AG04450 (cell line): Measurements from ENCODE around the gene TRAF3. TPM values are rescaled to one million over a fixed set of nuclear protein-coding genes. Genes with fewer than 3 reads are reported as not detected.

Experiments used
- CTCF ChIA-PET: fragments of 300-600, 350-600 bp; formaldehyde crosslinking; extraction: SDS; loops from one replicate; lab custom pipeline; 2022; ENCODE audit warnings: antibody characterized with exemption, inconsistent platforms; lab: Charles Lee
- POLR2A ChIA-PET: fragments of 350-600 bp; formaldehyde crosslinking; extraction: SDS; loops from one replicate; lab custom pipeline; 2021; ENCODE audit warnings: antibody characterized with exemption, inconsistent platforms; lab: Yijun Ruan, JAX
- DNase-seq: peaks from one replicate; pipeline ENCODE4 v3.0.0-alpha.2; 2011; ENCODE audit warnings: low read depth, low spot score
- H3K27ac ChIP-seq: one replicate; pipeline ENCODE4 v1.5.1; 2012; ENCODE audit warnings: low read depth, low read length, control low read depth
- H3K27me3 ChIP-seq: one replicate; pipeline ENCODE4 v1.6.0; 2012; ENCODE audit warnings: low read length; ENCODE audit not compliant: control insufficient read depth, insufficient read depth
- H3K4me3 ChIP-seq: 2 replicates; pipeline ENCODE4 v1.5.1; 2011; ENCODE audit warnings: mild to moderate bottlenecking, low read depth, low read length, control low read depth
- H3K9me3 ChIP-seq: 2 replicates; pipeline ENCODE4 v1.5.1; 2012; ENCODE audit warnings: low read length; ENCODE audit not compliant: control insufficient read depth, insufficient read depth
- CTCF ChIP-seq: IDR thresholded peaks from 2 replicates; pipeline ENCODE4 v1.5.1; 2011; ENCODE audit warnings: low read depth, low read length, control low read depth, inconsistent platforms
- polyA plus RNA-seq: library from polyadenylated mRNA; depleted of rRNA; stranded (reverse); fragments of >200 nt; gene quantifications from 2 replicates; pipeline ENCODE4 v1.2.3, GENCODE V29; 2011

TRAF3 gene
- polyA plus RNA-seq, 1 experiment: 24.9 TPM

- TF ChIP-seq CTCF: no peak
- Histone ChIP-seq H3K27me3 (no peaks in the 10 kb centered on the region), H3K9me3 (peaks cover 3% of the 10 kb centered on the region; the same call in 1 of the 2 replicates), H3K4me3 (no peak overlapping the region), H3K27ac (no peak overlapping the region)
- POLR2A ChIA-PET: no interaction called here
- no peak for DNase-seq
- CTCF ChIA-PET: no interaction called here
These were observed 126.1 kb downstream of the TRAF3 start for GRCh38 chr14:102903248-102903888.

- no peaks in the 10 kb centered on the region for H3K27me3 ChIP-seq
- CTCF ChIA-PET: no interaction called here
- DNase-seq: no peak
- H3K27ac ChIP-seq: no peak overlapping the region
- H3K4me3 ChIP-seq: no peak overlapping the region
- POLR2A ChIA-PET: interaction anchor here (0.7 kb wide), 1 partner anchor 208 kb away, joined by 3 read pairs; no protein-coding TSS in a partner anchor
- no peak for TF ChIP-seq CTCF
- peaks cover 3% of the 10 kb centered on the region; the same call in 1 of the 2 replicates for H3K9me3 ChIP-seq
These were observed 126.8 kb downstream of the TRAF3 start for GRCh38 chr14:102903889-102904512.

GRCh38 chr14:102905116-102906108, 128.2 kb downstream of the TRAF3 start:
- DNase-seq: no peak
- no peak for TF ChIP-seq CTCF
- H3K27me3 ChIP-seq: no peaks in the 10 kb centered on the region
- peaks cover 3% of the 10 kb centered on the region; the same call in 1 of the 2 replicates for H3K9me3 ChIP-seq
- CTCF ChIA-PET: no interaction called here
- H3K4me3 ChIP-seq: no peak overlapping the region
- POLR2A ChIA-PET: no interaction called here
- H3K27ac ChIP-seq: no peak overlapping the region

GRCh38 chr14:102906616-102907302, 129.5 kb downstream of the TRAF3 start:
- Histone ChIP-seq H3K27me3 (no peaks in the 10 kb centered on the region), H3K27ac (no peak overlapping the region), H3K9me3 (peaks cover 3% of the 10 kb centered on the region; the same call in 1 of the 2 replicates), H3K4me3 (no peak overlapping the region)
- no peak for TF ChIP-seq CTCF
- ChIA-PET CTCF (no interaction called here), POLR2A (no interaction called here)
- no peak for DNase-seq
